Nephron (organoid): ENCODE results near the gene IGDCC3.

Experiments used
- H3K27ac Mint-ChIP-seq, 3 experiments: 2 replicates each; pipeline ENCODE4 v1.8.0; 2020; ENCODE audit warnings: mixed read lengths in 3 of 3, mild to moderate bottlenecking in 2 of 3, moderate library complexity in 1 of 3
- H3K27me3 Mint-ChIP-seq: 2 replicates; pipeline ENCODE4 v1.8.0; 2021; ENCODE audit warnings: low read depth, mild to moderate bottlenecking, moderate library complexity, mixed read lengths
- H3K36me3 Mint-ChIP-seq: 2 replicates; pipeline ENCODE4 v1.8.0; 2020; ENCODE audit warnings: low read depth, mixed read lengths
- H3K4me1 Mint-ChIP-seq: 2 replicates; pipeline ENCODE4 v1.8.0; 2020; ENCODE audit warnings: mixed read lengths
- H3K4me3 Mint-ChIP-seq, 3 experiments: 2 replicates each; pipeline ENCODE4 v1.8.0; 2020; ENCODE audit warnings: mild to moderate bottlenecking in 3 of 3, mixed read lengths in 3 of 3, moderate library complexity in 2 of 3
- H3K9me3 Mint-ChIP-seq: 2 replicates; pipeline ENCODE4 v1.8.0; 2020; ENCODE audit warnings: mixed read lengths
- CTCF ChIP-seq, 3 experiments: fragments of 200-600 bp; sonication (generic); IDR thresholded peaks; one replicate each; pipeline ENCODE4 v1.5.0; 2021; ENCODE audit warnings: antibody characterized with exemption in 3 of 3; ENCODE audit not compliant: unreplicated experiment in 3 of 3

The IGDCC3 gene

GRCh38 chr15:65394280-65394789 lies 16.5 kb upstream of the IGDCC3 start:
- no peak overlapping the region for H3K4me3 Mint-ChIP-seq
- TF ChIP-seq CTCF (IDR thresholded peaks at IDR 0.05; ENCODE audit: unreplicated experiment in 3 of 3) = no peak
- H3K4me1 Mint-ChIP-seq = peaks cover 4% of the 10 kb centered on the region
- no peaks in the 10 kb centered on the region for H3K9me3 Mint-ChIP-seq
- no peak overlapping the region for H3K27ac Mint-ChIP-seq
- H3K27me3 Mint-ChIP-seq = peaks cover 32% of the 10 kb centered on the region
- H3K36me3 Mint-ChIP-seq = peaks cover 45% of the 10 kb centered on the region

GRCh38 chr15:65393557-65393956 lies 15.8 kb upstream of the IGDCC3 start:
- H3K4me1 Mint-ChIP-seq = peaks cover 4% of the 10 kb centered on the region
- peaks cover 45% of the 10 kb centered on the region for H3K36me3 Mint-ChIP-seq
- TF ChIP-seq CTCF (IDR thresholded peaks at IDR 0.05; ENCODE audit: unreplicated experiment in 3 of 3) = no peak
- H3K27me3 Mint-ChIP-seq = peaks cover 32% of the 10 kb centered on the region
- H3K4me3 Mint-ChIP-seq = no peak overlapping the region
- H3K9me3 Mint-ChIP-seq = no peaks in the 10 kb centered on the region
- H3K27ac Mint-ChIP-seq = no peak overlapping the region

GRCh38 chr15:65393091-65393490 lies 15.3 kb upstream of the IGDCC3 start:
- Mint-ChIP-seq H3K27ac (no peak overlapping the region), H3K4me1 (peaks cover 4% of the 10 kb centered on the region), H3K4me3 (no peak overlapping the region), H3K27me3 (peaks cover 32% of the 10 kb centered on the region), H3K36me3 (peaks cover 45% of the 10 kb centered on the region), H3K9me3 (no peaks in the 10 kb centered on the region)
- no peak for TF ChIP-seq CTCF (IDR thresholded peaks at IDR 0.05; ENCODE audit: unreplicated experiment in 3 of 3)

- Mint-ChIP-seq H3K4me3 (no peak overlapping the region), H3K9me3 (no peaks in the 10 kb centered on the region), H3K27ac (no peak overlapping the region), H3K27me3 (peaks cover 30% of the 10 kb centered on the region), H3K4me1 (peaks cover 4% of the 10 kb centered on the region), H3K36me3 (peaks cover 43% of the 10 kb centered on the region)
- TF ChIP-seq CTCF (IDR thresholded peaks at IDR 0.05; ENCODE audit: unreplicated experiment in 3 of 3) = no peak
Observed at GRCh38 chr15:65392368-65392767, 14.6 kb upstream of the IGDCC3 start.

GRCh38 chr15:65391732-65392131 lies 13.9 kb upstream of the IGDCC3 start:
- Mint-ChIP-seq H3K9me3 (no peaks in the 10 kb centered on the region), H3K4me3 (no peak overlapping the region), H3K27me3 (peaks cover 24% of the 10 kb centered on the region), H3K4me1 (peaks cover under 1% of the 10 kb centered on the region), H3K27ac (no peak overlapping the region), H3K36me3 (peaks cover 37% of the 10 kb centered on the region)
- no peak for TF ChIP-seq CTCF (IDR thresholded peaks at IDR 0.05; ENCODE audit: unreplicated experiment in 3 of 3)

GRCh38 chr15:65390447-65390846 lies 12.6 kb upstream of the IGDCC3 start:
- no peak overlapping the region for H3K4me3 Mint-ChIP-seq
- H3K27ac Mint-ChIP-seq = no peak overlapping the region
- H3K4me1 Mint-ChIP-seq = peaks cover 13% of the 10 kb centered on the region
- peaks cover 35% of the 10 kb centered on the region for H3K36me3 Mint-ChIP-seq
- no peak for TF ChIP-seq CTCF (IDR thresholded peaks at IDR 0.05; ENCODE audit: unreplicated experiment in 3 of 3)
- no peaks in the 10 kb centered on the region for H3K9me3 Mint-ChIP-seq
- H3K27me3 Mint-ChIP-seq = peaks cover 15% of the 10 kb centered on the region
